ENCODE measurements around the gene ARID1B.
"Not testable (repeated sequence)": the region's sequence is repeated elsewhere in the genome, so short reads cannot be mapped to it uniquely, and the experiment has no call there.

The ARID1B gene

GRCh38 chr6:156944412-156944811 lies 167.2 kb downstream of the ARID1B start:
- no peak for DNase-seq

GRCh38 chr6:156945789-156946172 lies 168.6 kb downstream of the ARID1B start:
- DNase-seq = not testable (repeated sequence)

DNA sequence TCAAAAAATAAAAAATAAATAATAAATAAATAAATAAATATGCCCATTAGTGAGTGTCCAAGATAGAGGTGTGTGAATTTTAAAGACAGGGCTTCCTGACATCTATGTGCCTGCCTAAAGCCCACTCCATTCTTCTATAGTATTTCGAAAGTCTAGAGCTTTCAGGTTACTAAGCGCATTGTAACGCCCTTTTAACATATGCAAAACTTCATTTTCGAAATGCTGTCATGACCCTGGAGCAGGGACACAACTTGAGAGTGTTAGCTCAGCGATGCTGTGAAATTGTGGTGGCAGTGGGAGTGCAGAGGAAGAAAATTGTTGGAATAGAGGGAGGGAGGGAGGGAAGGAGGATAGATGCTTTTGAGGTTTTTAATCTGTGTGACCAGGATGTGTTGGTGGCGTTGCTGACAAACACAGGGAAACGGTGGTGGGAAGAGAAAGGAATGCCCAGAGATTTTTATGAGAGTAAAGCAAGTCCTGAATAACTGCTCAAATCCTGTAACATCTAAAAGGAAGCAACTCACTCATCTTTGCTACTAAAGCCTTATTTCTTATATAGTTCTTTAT lies 169.3 kb downstream of the ARID1B start:
- no peak for DNase-seq

GRCh38 chr6:156948277-156948676 lies 171.1 kb downstream of the ARID1B start:
- no peak for DNase-seq

DNA sequence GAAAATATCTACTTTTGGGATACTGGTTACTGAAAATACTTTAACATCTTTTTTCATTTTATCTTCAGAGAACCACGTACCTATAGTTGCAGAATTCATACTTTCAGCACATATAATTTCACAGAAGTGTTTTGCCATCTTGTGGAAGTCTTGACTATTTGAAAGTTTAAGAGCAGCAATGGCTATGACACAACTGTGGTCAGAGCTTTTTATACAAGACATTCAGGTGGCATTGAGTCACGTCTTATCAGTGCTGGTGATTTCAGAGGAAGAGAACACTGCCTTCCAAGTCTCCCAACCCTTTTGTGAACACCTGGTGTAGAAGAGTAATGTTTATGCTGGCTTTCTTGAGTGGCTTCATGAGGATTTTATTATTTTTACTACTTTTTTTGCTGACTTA lies 171.6 kb downstream of the ARID1B start:
- no peak for DNase-seq

DNA sequence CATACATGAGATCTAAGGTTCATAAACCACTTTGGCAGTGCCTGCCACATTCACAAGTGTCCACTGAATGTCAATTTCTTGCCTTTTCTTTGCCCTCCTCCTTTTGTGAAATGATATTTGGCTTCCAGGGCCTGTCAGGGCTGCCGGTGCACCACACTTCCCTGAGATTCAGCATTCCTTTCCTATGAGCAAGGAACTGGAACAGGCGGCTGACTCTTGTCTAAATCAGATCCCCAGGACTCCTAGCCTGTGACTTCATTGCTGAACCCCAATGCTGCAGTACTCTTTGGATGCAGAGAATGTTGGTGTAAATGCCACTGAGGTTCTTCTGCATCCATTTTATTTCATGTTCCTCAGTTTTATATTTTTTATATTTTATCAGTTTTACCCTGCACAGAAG lies 172.2 kb downstream of the ARID1B start:
- no peak for DNase-seq

- DNase-seq = no peak
Observed at GRCh38 chr6:156950084-156950483, 172.9 kb downstream of the ARID1B start.

DNA sequence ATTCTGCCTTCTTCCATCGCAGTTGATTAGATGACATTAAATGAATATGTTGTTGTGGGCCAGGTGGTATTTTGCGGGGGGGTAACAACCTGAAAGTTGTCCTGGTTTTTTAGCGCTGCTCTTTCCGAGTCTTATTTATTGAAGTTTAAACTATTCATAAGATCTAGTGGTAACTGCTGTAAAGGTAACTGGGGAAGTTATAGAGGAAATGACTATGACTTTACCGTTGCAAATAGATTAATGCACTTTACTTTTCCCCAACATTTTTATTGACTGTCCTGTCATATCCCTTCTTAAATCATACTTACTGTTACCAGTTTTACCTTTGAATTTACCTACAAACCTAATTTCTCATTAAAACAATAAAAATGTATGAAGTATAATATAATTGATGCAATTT lies 173.4 kb downstream of the ARID1B start:
- no peak for DNase-seq

DNA sequence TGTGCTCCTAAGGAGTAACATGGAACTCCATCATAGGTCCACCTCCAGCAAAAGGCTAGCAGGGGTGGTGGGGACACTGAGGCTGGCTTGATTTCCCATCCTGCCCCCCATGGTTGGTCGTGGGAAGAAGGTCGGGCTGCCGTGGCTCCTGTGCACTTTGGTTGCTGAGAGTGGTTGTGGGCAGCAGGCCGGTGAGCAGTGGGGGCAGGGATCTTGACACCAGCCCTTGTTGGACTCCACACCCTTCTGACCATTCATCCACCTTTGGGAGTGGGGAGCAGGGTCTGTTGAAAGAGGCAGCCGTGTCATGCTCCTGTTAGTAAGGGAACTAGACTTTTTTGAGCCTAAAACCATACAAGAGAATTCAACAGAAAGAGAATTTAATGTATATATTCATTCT lies 175.2 kb downstream of the ARID1B start:
- no peak for DNase-seq

DNA sequence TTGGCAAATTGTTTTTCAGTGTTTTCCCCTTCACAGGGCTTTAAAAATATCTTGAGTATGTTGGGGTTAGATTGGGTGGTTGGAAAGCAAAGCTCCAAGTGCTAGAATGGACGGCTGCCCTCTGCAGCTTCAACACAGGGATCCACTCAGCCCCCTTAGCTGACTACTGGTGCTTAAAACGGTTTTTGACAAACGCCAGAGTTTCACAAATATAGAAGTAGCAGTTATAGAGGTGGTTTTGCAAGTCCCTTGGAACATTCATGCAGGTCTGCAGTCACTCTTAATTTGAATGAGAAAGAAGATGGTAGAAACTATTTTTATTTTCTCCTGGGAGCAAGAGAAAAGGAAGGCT lies 175.9 kb downstream of the ARID1B start:
- DNase-seq = no peak

DNA sequence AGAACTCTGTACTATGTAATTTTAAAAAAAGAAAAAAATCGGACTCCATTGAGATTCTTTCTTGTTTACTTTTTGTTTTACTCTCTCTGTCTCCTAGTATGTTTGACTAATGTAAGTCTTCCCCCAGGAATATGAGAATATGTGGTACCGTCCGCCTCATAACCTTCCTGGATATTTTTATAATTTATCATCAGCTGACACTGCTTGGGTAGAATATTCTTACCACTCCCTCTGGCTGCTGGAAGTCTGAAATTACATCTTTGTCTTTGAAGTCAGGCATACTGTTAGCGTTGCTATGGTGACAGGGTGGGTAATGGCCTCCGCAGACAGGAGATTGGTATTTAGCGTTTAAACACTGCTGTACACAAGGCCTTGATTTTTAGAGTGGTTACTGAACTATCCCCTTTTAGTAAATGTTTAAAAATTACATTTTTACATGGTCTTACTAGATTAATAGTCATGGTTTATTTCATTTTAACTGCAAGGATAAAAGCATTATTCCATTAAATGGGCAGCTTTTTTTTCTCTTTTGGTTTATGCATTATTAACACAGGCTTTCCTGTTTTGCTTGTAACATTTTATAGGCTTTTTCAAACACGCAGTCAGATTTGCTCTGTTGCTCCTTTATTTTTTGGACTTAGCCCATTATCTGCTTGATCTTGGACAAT lies 176.4 kb downstream of the ARID1B start:
- peak; percentile 47 for DNase-seq

- no peak for DNase-seq
Observed at GRCh38 chr6:156954191-156954590, 177.0 kb downstream of the ARID1B start.

GRCh38 chr6:156954816-156955215 lies 177.6 kb downstream of the ARID1B start:
- no peak for DNase-seq

DNA sequence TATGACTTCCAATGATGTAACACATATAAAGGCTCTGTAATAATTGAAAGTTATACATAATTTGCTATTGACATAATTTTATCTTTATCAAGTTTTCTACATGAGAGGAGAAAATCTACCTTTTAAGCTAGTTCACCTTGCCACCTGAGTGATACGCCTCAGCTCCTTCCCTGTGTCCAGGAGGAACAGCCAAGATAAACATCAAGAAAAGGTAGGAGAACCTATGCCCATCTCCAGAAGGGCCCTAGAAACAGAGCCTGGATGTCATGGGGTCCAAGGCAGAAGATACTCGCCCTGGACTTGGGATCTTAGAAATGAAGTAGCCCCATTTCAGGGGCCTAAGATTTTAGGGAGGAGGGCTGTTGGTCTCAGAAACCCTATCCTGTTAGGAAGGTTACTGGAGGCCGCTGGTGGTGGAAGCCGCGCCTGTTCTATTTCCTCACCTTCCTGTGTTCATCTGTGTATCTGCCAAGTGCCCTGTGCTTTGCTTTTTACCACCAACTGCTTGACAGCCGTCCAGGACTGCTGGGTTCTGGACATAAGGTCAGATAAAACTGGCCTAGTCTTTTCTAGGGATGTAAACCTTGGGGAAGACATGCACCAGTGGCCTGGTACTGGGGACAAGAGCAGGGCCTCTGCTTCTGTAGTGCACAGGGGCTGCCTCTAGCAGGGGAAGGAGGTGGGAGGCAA lies 178.5 kb downstream of the ARID1B start:
- DNase-seq = no peak

GRCh38 chr6:156956286-156956685 lies 179.1 kb downstream of the ARID1B start:
- no peak for DNase-seq

GRCh38 chr6:156957931-156958547 lies 180.9 kb downstream of the ARID1B start:
- no peak for DNase-seq

DNA sequence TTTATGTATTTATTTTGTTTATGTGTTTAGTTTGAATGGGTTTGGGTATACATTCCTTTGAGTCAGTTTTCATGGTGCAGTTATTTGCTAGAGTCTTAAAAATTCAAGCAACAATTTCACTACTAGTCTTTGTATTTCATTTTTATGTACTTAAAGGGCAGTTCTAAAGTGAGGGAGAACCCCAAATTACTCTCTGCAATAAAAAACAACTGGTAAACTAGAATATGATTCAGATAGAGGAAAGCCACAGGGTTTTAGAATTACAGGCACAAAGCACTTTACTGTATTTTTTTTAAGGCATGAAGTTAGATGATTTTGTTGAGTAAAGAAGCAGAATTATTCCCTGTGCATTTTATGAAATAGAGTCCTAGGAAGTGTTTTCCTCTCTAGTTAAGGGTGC lies 183.3 kb downstream of the ARID1B start:
- no peak for DNase-seq

DNA sequence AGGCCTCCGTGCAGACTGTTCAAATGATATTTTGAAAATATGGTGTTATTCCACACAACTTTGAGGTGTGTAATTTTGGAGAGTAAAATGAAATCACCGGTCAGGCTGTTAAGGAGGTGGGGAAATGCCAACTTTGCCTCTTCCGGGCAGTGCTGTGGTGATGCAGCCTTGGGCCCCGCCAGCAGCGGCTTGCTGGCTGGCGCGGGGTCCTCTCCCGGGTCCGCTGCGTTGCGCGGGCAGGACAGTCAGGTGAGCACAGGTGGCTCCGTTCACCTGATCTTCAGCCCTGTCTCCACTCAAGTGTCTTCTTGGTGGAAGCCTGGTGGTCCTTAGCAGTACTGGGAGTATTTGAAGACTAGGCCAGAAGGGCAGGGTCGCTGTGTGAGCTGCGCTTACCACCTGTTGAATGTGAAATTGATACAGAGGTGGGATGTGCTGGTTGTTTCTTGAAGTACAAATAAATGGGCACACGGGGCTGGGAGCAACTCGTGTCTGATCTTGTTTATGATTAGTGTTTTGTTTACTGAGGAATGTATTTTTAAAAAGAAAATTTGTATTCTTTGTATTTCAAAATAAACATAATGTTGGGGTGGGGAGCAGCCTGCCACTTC lies 184.2 kb downstream of the ARID1B start:
- DNase-seq = no peak

GRCh38 chr6:156963712-156964700 lies 186.8 kb downstream of the ARID1B start:
- DNase-seq = no peak

DNA sequence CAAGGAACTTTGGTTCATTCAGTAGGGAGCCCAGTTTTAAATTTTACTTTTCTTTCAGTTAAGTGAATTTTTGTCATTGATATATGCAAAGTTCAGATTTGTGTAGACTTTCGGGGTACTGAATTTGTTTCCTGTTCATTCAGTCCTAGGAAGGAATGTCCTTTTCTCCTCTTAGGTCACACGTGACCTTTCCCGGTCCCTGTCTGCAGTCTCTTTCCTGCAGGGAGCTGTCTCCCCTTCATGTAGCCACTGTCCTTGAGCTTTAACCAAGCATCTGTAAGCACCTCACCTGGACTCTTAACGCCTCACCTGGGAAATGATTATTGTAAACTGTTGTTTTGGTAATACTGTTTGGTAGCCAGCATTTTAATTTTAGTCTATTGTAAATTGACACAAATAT lies 190.7 kb downstream of the ARID1B start:
- DNase-seq = no peak

GRCh38 chr6:156969233-156969632 lies 192.1 kb downstream of the ARID1B start:
- no peak for DNase-seq

- no peak for DNase-seq
Observed at GRCh38 chr6:156970595-156971112, 193.5 kb downstream of the ARID1B start.
